ENCODE results near the gene RMRP.
"Not testable (repeated sequence)": the region's sequence is repeated elsewhere in the genome, so short reads cannot be mapped to it uniquely, and the experiment has no call there.

DNA sequence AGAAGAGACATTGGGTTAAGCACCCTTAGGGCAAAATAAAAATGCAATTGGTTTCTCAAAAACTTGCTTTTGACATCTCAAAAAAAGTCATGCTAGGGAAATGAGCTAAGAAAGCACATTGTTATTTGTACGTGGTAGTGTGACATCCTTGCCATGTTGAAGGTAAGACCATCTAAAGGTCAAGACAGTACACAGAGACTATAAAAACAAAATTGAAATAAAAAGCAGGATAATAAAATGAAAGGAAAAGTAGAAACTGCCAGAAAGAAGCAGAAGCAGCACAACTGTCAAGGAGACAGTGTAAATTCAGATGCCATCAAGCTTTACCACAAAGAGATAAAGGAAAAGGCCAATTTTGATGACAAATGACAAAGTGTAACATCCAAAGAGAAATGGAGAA is 18.6 kb downstream of the RMRP start:
- TF ChIP-seq, protein P1, sequence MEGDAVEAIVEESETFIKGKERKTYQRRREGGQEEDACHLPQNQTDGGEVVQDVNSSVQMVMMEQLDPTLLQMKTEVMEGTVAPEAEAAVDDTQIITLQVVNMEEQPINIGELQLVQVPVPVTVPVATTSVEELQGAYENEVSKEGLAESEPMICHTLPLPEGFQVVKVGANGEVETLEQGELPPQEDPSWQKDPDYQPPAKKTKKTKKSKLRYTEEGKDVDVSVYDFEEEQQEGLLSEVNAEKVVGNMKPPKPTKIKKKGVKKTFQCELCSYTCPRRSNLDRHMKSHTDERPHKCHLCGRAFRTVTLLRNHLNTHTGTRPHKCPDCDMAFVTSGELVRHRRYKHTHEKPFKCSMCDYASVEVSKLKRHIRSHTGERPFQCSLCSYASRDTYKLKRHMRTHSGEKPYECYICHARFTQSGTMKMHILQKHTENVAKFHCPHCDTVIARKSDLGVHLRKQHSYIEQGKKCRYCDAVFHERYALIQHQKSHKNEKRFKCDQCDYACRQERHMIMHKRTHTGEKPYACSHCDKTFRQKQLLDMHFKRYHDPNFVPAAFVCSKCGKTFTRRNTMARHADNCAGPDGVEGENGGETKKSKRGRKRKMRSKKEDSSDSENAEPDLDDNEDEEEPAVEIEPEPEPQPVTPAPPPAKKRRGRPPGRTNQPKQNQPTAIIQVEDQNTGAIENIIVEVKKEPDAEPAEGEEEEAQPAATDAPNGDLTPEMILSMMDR (IDR thresholded peaks at IDR 0.05; ENCODE audit: low read depth, low read length, poor library complexity, severe bottlenecking) = not testable (repeated sequence)
- TF ChIP-seq EZH2phosphoT487 (IDR thresholded peaks at IDR 0.05; ENCODE audit: borderline replicate concordance, low read length) = not testable (repeated sequence)
